SU-DHL-6 (cell line): ENCODE measurements around the gene SRPK2.

Source experiments
- CTCF ChIP-seq: fragments of 200-600 bp; sonication (generic); IDR thresholded peaks from one replicate; pipeline ENCODE4 v1.5.1; 2017; ENCODE audit warnings: antibody characterized with exemption, mild to moderate bottlenecking, low read length, moderate library complexity; ENCODE audit not compliant: insufficient read depth, poor library complexity, severe bottlenecking
- EZH2phosphoT487 ChIP-seq: fragments of 200-600 bp; sonication (generic), shearing (Covaris generic); conservative IDR thresholded peaks from 2 replicates; pipeline ENCODE4 v1.6.1; 2018; ENCODE audit warnings: mild to moderate bottlenecking, antibody characterized with exemption, low read length, moderate library complexity, mixed read lengths

GRCh38 chr7:105224884-105225651 is 163.7 kb downstream of the SRPK2 start:
- no peak for TF ChIP-seq CTCF
- TF ChIP-seq EZH2phosphoT487 = no peak
